HG03060 (cell line): ENCODE results near the gene ALG10.
"Not testable (repeated sequence)": the region's sequence is repeated elsewhere in the genome, so short reads cannot be mapped to it uniquely, and the experiment has no call there.

Experiments
- ATAC-seq: cut with Tn5 transposase; IDR thresholded peaks from one replicate; pipeline ENCODE4 v1.9.1; 2021; ENCODE audit warnings: low read depth, moderate number of reproducible peaks; ENCODE audit not compliant: unreplicated experiment

Gene ALG10

DNA sequence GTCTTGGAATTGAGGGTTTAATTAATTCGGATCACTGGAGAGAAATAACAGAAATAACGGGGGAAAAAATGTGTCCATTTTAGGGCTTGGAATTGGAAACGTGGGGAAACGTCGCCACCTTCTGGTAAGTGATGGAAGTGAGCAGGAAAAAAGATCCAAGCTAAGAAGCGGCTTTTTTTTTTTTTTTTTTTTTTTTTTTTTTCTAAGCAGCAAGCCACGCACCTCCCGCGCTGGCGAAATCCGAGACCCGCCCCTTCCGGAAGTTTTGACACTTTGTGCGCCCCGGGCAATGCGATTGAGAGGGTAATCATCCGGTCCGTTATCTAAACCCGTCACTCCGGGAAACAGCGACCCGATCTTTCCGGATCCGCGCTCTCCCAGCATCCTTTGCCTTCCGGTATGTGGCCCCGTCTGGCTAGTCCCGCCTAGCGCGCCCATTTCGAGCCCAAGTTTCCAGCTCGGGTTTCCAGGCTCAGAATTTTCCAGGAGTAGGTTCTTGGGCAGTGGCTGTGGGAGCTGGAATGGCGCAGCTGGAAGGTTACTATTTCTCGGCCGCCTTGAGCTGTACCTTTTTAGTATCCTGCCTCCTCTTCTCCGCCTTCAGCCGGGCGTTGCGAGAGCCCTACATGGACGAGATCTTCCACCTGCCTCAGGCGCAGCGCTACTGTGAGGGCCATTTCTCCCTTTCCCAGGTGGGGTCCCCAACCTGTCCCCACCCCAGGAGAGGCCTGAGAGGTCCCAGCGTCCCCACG, at the start of gene ALG10:
Gene ALG10, plus strand, starts transcription at position 418 of the 752 bp plus-strand sequence. Its CDS starts 104 bp downstream, at position 522.
- peak; percentile 98 for ATAC-seq

- ATAC-seq: not testable (repeated sequence)
These were observed 49.4 kb upstream of the ALG10 start for GRCh38 chr12:33972884-33973283.

DNA sequence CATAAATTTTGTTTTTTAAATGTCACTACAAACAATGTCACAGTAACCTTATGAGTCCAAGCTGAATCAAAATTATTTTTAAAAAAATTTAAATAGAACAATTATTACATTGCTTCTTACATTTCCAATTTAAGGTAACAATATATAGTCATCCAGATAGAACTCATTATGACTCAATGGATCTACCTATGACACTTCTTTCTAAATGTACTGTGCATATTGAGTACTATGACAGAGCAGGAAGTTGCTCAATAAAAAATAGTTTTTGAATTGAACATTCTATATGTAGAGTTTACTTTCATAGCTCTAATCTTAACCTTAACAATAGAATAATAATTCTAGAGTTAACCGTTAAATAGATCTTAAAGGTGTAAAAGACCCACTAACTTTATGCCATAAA, 44.4 kb upstream of the ALG10 start:
- ATAC-seq: no peak

DNA sequence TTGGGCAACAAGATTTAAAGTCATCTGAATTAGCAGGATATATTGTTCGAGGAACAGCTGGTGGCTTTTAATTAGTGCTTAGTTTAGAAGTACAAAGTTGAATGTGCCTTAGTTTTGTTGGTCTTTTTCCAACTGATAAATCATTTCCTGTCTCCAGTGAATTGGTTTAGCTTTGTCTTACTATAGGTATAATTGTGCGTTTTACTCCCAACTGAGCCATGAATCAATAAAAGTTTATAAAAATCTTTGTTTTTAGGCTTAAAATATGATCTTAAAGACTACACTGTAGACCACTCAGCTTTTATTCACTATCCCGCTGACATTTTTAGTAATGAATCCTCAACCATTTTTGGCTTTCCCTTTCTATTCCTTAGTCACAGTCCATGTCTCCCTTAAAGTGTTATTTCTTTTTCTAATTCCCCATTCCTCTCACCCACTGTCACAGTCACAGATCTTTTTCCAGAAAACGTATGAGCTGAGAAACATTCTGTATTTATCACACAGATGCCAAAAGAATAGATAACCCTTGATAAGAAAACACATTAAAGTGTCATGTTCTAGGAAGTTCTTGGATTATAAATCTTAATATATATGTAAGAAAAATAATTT, 34.0 kb upstream of the ALG10 start:
- no peak for ATAC-seq

GRCh38 chr12:33988913-33989312, 33.4 kb upstream of the ALG10 start:
- no peak for ATAC-seq

DNA sequence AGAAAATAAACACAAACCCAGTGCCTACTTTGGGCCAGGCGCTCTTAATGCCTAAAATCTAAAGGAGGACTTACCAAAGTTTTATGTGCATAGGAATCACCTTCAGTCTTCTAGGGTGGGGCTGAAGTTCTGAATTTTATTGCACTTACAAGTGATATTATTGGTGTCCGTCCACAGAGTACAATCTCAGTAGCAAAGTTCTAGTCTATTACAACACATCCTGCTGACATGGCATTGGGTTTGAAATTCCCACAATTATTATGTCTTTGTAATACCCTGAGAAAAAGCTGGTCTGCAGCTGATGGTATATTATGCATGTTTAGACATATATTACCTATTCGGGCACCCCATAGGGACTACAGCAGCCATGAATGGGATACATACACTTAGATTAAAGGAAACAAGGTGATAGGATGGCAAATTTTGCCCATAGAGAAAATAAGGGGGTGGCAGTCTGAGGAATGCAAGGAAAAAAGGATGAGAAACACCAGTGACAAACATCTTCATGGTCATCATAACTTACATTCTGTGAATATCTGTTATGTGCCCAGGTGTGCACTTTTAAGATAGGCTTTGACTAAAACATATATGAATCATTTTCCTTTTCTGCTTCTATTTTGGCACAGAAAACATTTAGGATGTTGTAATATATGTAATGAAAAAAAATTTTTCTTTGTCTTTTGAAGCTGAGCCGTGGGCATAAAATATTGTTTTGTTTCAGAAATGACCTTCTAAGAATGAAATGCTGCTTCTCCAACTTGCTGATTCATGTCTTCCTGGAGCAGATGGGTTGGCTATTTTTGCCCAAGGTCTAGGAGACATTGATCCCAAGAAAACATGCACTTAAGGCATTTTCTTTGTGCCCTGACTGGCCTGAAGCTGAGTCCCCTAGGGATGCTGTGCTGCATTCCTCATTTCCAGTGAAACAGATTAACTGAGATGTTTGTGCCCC, 27.2 kb upstream of the ALG10 start:
- ATAC-seq: no peak

DNA sequence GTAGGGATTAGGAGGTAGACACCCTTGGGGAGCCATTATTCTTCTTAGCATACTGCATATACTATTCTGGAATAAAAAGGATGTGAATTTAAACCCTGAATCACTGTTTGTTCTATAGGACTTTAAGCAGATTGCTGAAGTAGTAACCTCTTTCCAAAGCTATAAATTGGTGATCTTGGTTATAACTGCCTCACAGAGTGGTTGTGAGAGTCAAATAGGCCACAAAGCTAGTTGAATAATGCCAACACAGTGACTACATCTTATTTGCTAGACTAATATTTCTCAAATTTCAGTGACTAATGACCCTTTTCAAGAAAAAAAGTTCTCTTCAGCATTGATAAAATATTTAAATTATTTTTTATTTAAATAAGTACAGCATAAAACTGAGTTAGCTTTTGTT, 13.5 kb upstream of the ALG10 start:
- not testable (repeated sequence) for ATAC-seq

- ATAC-seq: no peak
These were observed 5.9 kb upstream of the ALG10 start for GRCh38 chr12:34016361-34016760.

GRCh38 chr12:34021071-34021470, 1.2 kb upstream of the ALG10 start:
- ATAC-seq: no peak

- not testable (repeated sequence) for ATAC-seq
These were observed 5.4 kb downstream of the ALG10 start for GRCh38 chr12:34027661-34028060.

GRCh38 chr12:34030591-34030990, 8.3 kb downstream of the ALG10 start:
- no peak for ATAC-seq

DNA sequence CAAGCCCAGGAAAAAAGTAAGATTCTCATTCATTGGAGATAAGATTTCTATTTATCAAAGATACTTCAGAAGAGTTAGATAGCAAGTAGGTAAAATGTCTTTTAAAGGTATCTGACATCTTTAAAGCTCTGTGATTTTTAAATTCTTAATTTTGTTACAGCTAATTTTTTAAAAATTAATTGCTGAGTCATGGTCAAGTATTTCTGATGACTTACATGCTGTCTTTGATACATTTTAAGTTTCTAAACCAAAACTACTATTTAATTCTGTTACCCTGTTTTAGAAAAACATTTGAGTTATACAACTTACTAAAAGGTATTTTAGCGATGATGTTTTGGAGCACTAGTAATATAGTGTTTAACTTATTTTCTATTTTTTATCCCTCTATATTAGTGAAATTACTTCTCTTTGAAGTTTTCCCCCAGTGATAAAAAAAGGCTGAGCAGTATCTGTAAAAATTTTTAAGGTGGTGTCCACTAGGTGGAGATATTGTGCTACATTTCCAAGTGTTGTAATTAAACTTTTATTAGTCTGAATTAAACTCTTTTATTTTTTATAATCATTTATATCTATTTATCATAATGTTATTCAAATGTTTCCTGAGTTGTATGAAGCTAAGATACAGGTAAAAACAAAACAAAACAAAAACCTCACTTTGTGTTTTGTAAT, 11.5 kb downstream of the ALG10 start:
- ATAC-seq: no peak

DNA sequence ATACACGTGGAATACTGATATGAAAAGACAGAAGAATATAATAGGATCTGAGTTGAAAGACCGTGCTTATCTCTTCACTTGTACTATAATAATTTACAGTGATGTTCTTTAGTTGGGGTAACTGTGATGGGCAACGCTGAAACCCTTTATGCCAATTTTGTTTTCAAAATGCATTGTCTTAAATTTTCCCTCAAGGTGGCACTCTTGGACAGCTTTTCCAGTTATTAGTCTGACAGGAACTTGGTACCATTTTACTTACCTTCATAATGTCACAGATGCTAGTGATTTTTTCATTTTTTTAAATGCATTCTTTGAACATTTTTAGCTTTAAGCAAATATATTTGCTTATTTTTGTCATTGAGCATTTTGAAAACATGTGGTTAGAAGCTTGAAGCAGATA, 16.1 kb downstream of the ALG10 start:
- not testable (repeated sequence) for ATAC-seq

DNA sequence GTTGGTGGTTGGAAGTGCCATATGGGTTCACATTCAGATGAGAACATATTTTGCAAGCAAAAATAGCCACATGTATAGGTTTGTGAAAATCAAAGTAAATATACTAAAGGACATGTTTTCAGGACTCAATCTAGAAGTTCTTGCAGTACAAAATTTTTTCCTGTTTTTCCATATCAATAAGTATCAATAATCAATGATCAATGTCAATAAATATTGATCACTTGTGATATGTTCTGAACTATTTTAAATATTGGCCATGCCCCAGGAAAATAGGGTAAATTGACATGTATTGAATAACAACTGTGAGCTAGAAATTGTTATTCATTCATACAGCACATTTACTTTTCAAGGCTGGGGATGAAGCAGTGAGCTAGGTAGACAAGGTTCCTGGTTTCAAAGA, 24.3 kb downstream of the ALG10 start:
- ATAC-seq: no peak

DNA sequence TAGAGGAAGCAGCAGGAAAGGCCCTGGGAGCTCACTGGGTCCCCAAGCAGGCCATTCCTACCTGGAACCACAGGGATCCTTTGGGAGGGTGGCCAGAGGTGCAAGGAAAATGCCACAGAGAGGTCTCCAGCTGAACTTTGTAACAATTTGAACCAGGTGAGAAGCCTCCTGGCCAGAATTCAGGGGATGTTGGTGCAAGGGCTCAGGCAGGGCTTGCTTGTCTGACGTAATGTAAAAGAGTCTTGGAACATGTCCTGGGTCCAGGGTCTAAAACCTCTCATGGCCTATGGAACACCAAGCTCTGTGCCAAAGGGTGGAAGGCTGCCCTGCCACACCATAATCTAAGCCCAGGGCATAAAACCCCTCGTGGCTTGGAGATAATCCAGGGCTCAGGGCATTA, 25.6 kb downstream of the ALG10 start:
- ATAC-seq: not testable (repeated sequence)

DNA sequence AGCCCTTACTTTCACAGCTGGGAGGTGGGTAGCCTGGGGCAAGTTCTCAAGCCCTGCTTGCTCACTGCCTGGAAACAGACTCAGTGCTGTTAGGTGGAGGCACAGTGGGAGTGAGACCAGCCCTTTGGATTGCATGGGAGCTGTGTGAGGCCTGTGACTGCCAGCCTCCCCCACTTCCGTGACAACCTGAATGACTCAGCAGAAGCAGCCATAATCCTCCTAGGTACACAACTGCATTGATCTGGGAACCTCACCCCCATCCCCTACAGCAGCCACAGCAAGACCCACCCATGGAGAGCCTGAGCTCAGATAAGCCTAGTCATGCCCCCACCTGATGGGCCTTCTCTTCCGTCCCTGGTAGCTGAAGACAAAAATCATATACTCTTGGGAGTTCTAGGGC, 26.4 kb downstream of the ALG10 start:
- ATAC-seq: no peak

DNA sequence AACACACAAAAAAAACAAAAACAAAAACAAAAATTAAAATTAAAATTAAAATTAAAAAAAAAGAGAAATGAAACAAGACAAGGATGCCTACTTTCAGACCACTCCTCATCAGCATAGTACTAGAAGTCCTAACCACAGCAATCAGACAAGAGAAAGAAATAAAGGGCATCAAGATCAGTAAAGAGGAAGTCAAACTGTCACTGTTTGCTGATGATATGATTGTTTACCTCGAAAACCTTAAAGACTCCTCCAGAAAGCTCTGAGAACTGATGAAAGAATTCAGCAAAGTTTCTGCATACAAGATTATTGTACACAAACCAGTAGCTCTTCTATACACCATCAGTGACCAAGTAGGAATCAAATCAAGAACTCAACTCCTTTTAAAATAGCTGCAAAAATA, 29.2 kb downstream of the ALG10 start:
- no peak for ATAC-seq

- ATAC-seq: no peak
These were observed 32.6 kb downstream of the ALG10 start for GRCh38 chr12:34054938-34055337.
